Aorta (tissue), 5 donors: ENCODE data around the gene ANO9. TPM values are rescaled to one million over a fixed set of nuclear protein-coding genes. Genes with fewer than 3 reads are reported as not detected.
A peak's percentile ranks its signal among the peaks of the same experiment; 100 is the strongest.

Experiments used
- ATAC-seq: fragments of 200-7000 bp; cut with Tn5 transposase; one replicate; pipeline ENCODE4 v1.9.1; 2022; ENCODE audit warnings: moderate library complexity; ENCODE audit not compliant: low FRiP score
- DNase-seq, 2 donors: peaks; one replicate each; pipeline ENCODE4 v3.0.0-alpha.2; 2020
- H3K27ac ChIP-seq, 2 donors: one replicate each; pipeline ENCODE4 v1.5.1; 2013; ENCODE audit warnings: low read length in 2 of 2, mild to moderate bottlenecking in 2 of 2, moderate library complexity in 2 of 2, control low read depth in 1 of 2, inconsistent platforms in 1 of 2, low read depth in 1 of 2
- H3K27me3 ChIP-seq, 2 donors: one replicate each; pipeline ENCODE4 v1.6.1; 2013; ENCODE audit warnings: control low read depth in 1 of 2, low read length in 1 of 2, mild to moderate bottlenecking in 1 of 2, moderate library complexity in 1 of 2; ENCODE audit not compliant: insufficient read depth in 2 of 2, control insufficient read depth in 1 of 2
- H3K36me3 ChIP-seq, 2 donors: one replicate each; pipeline ENCODE4 v1.6.1; 2013; ENCODE audit warnings: control low read depth in 1 of 2, low read length in 1 of 2, mild to moderate bottlenecking in 1 of 2; ENCODE audit not compliant: insufficient read depth in 2 of 2, control insufficient read depth in 1 of 2
- H3K4me1 ChIP-seq, 2 donors: one replicate each; pipeline ENCODE4 v1.6.1; 2013; ENCODE audit warnings: low read length in 2 of 2, control low read depth in 1 of 2, mild to moderate bottlenecking in 1 of 2, moderate library complexity in 1 of 2; ENCODE audit not compliant: insufficient read depth in 2 of 2, control insufficient read depth in 1 of 2
- H3K4me3 ChIP-seq, 2 donors: one replicate each; pipeline ENCODE4 v1.5.1; 2013; ENCODE audit warnings: low read length in 2 of 2, control low read depth in 1 of 2, mild to moderate bottlenecking in 1 of 2
- H3K9me3 ChIP-seq: one replicate; pipeline ENCODE4 v1.6.1; 2013; ENCODE audit warnings: mild to moderate bottlenecking, low read length; ENCODE audit not compliant: control insufficient read depth
- WGBS, 2 donors: extraction: QIAGEN DNeasy Blood & Tissue Kit; methylation state at CpG; one replicate each; pipeline ENCODE4 v1.1.7; 2013; 5-methylcytosine and 5-hydroxymethylcytosine counted together
- intact Hi-C, 2 donors: fragments of 100-400 bp; cut with DNase I; formaldehyde crosslinking; loops; one replicate each; pipeline versions ENCODE4 v1.14.2 to v1.15.0; 2022
- polyA plus RNA-seq, 2 donors: library from polyadenylated mRNA; stranded (reverse); fragments of 200-250 nt; gene quantifications; one replicate each; pipeline ENCODE4 v1.2.3, GENCODE V29; 2013
- total RNA-seq, 2 donors: library from RNA; stranded (reverse); fragmentation: NEBNext Ultra II Directional; extraction: Animal tissue kit (Norgen Biotek cat#: 25700); gene quantifications; one replicate each; pipeline ENCODE4 v1.2.1, GENCODE V29; 2021
- donor health status: healthy with polysubstance abuse.
- donor health status: Bipolar disorder and iron deficiency.
- donor health status: DM: no; HTN: no; CAD: no.
- donor health status: DM: no; HTN: no; CAD: no.
- donor health status: DM: yes; HTN: yes; CAD: no.

The ANO9 gene
- total and polyA plus RNA-seq, 4 donors: 0.41 to 8.1 (median 2.0) TPM

GRCh38 chr11:487571-488021 is 45.8 kb upstream of the ANO9 start:
- Histone ChIP-seq H3K4me3 (no peak overlapping the region), H3K4me1 (no peaks in the 10 kb centered on the region), H3K27ac (no peak overlapping the region), H3K36me3 (no peaks in the 10 kb centered on the region), H3K27me3 (no peaks in the 10 kb centered on the region), H3K9me3 (no peaks in the 10 kb centered on the region)
- intact Hi-C loops: no loop called here
- DNase-seq: no peak
- no peak for ATAC-seq
- 91 to 92% methylated on average over 22 of the region's 22 CpGs for WGBS, 2 donors

DNA sequence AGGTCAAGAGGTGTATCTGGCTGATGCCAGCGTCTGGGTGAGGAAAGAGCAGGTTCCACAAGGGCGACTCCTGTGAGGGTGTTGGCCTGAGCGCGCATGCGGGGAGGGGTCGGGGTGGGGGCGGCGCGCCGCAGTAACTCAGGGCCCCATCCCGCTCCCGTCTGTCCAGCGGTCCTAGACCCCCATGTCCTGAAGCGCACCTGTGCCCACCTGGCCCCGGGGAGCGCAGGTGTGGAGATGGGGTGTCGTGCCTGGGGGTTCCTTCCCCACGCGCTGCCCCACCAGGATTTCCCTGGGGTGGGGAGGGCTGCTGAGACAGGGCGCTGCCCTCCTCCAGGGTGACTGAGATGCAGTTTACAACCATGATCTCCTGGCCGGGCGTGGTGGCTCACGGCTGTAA is 44.4 kb upstream of the ANO9 start:
- H3K36me3 ChIP-seq: no peaks in the 10 kb centered on the region
- 97% methylated on average over 21 to 23 of the region's 23 CpGs for WGBS, 2 donors
- ATAC-seq (no peak), DNase-seq (no peak)
- no peaks in the 10 kb centered on the region for H3K4me1 ChIP-seq
- no peaks in the 10 kb centered on the region for H3K9me3 ChIP-seq
- no peak overlapping the region for H3K4me3 ChIP-seq
- intact Hi-C loops: no loop called here
- H3K27me3 ChIP-seq: no peaks in the 10 kb centered on the region
- no peak overlapping the region for H3K27ac ChIP-seq

DNA sequence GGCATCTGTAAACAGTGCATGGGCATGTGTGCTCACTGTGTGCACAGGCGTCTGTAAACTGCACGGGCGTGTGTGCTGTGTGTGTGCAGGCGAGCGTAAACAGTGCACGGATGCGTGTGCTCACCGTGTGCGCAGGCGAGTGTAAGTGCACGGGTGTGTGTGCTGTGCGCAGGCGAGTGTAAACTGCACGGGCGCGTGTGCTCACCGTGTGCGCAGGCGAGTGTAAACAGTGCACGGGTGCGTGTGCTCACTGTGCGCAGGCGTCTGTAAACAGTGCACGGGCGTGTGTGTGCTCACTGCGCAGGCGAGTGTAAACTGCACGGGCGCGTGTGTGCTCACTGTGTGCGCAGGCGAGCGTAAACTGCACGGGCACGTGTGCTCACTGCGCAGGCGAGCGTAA is 42.8 kb upstream of the ANO9 start:
- 97 to 98% methylated on average over 38 of the region's 38 CpGs for WGBS, 2 donors
- Histone ChIP-seq H3K27me3 (no peaks in the 10 kb centered on the region), H3K27ac (no peak overlapping the region), H3K4me1 (no peaks in the 10 kb centered on the region), H3K36me3 (no peaks in the 10 kb centered on the region), H3K4me3 (no peak overlapping the region), H3K9me3 (no peaks in the 10 kb centered on the region)
- ATAC-seq: no peak
- DNase-seq: no peak
- intact Hi-C loops: no loop called here

GRCh38 chr11:479311-479710 is 37.5 kb upstream of the ANO9 start:
- Histone ChIP-seq H3K4me1 (no peaks in the 10 kb centered on the region), H3K36me3 (no peaks in the 10 kb centered on the region), H3K4me3 (no peak overlapping the region), H3K27me3 (no peaks in the 10 kb centered on the region), H3K9me3 (no peaks in the 10 kb centered on the region), H3K27ac (no peak overlapping the region)
- intact Hi-C loops: no loop called here
- 96 to 99% methylated on average over 13 of the region's 13 CpGs for WGBS, 2 donors
- ATAC-seq (no peak), DNase-seq (no peak)

- H3K27ac ChIP-seq: no peak overlapping the region
- intact Hi-C loops: no loop called here
- peak; percentile 16 for ATAC-seq
- no peak overlapping the region for H3K4me3 ChIP-seq
- no peaks in the 10 kb centered on the region for H3K4me1 ChIP-seq
- no peak for DNase-seq
- WGBS, 2 donors: 22 to 31% methylated on average over 16 of the region's 16 CpGs
- H3K36me3 ChIP-seq: no peaks in the 10 kb centered on the region
- no peaks in the 10 kb centered on the region for H3K27me3 ChIP-seq
- no peaks in the 10 kb centered on the region for H3K9me3 ChIP-seq
Measured at GRCh38 chr11:477052-477715, 35.4 kb upstream of the ANO9 start.

DNA sequence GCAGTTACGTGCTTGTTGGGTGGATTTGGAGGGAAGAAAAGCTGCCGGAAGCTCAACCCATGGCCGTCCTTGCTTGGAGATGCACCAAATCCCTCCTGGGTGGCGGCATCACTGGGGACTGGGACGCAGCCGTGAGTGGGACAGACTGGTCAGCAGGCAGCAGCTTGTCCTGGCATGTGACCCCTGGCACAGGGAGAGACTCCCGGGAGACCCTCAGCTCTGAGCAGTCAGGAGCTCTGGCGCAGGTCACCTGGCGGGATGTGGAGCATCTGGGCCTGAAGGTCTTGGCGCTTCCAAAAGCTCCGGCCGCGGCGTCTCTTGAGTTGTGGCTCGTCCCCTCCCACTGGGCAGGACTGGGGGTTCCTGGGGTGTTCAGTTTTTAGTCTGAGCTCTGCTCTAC is 34.6 kb upstream of the ANO9 start:
- DNase-seq (no peak), ATAC-seq (no peak)
- Histone ChIP-seq H3K27ac (no peak overlapping the region), H3K9me3 (no peaks in the 10 kb centered on the region), H3K27me3 (no peaks in the 10 kb centered on the region), H3K4me3 (no peak overlapping the region), H3K36me3 (no peaks in the 10 kb centered on the region), H3K4me1 (no peaks in the 10 kb centered on the region)
- intact Hi-C loops: no loop called here
- WGBS, 2 donors: 94 to 95% methylated on average over 15 of the region's 15 CpGs

GRCh38 chr11:475941-476340 is 34.1 kb upstream of the ANO9 start:
- no peak for DNase-seq
- 89 to 91% methylated on average over 9 of the region's 9 CpGs for WGBS, 2 donors
- Histone ChIP-seq H3K4me1 (no peaks in the 10 kb centered on the region), H3K9me3 (no peaks in the 10 kb centered on the region), H3K27me3 (no peaks in the 10 kb centered on the region), H3K27ac (no peak overlapping the region), H3K36me3 (no peaks in the 10 kb centered on the region), H3K4me3 (no peak overlapping the region)
- no peak for ATAC-seq
- intact Hi-C loops: no loop called here

DNA sequence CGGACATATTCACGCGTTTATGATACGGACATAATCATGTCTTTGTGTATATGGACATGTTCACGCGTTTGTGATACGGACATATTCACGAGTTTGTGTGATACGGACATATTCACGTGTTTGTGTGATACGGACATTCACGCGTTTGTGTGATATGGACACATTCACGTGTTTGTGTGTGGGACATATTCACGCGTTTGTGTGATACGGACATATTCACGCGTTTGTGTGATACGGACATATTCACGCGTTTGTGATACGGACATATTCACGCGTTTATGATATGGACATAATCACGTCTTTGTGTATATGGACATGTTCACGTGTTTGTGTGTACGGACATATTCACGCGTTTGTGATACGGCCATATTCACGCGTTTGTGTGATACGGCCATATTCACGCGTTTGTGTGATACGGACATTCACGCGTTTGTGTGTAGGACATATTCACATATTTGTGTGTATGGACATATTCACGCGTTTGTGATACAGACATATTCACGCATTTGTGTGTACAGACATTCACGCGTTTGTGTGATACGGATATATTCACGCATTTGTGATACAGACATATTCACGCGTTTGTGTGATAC is 33.2 kb upstream of the ANO9 start:
- intact Hi-C loops: no loop called here
- WGBS, 2 donors: 97 to 98% methylated on average over 48 of the region's 48 CpGs

More for the DNA sequence above, 33.2 kb upstream of the ANO9 start:
- H3K36me3 ChIP-seq: no peaks in the 10 kb centered on the region
- H3K4me3 ChIP-seq: no peak overlapping the region
- no peaks in the 10 kb centered on the region for H3K9me3 ChIP-seq
- ATAC-seq (no peak), DNase-seq (no peak)
- no peaks in the 10 kb centered on the region for H3K4me1 ChIP-seq
- no peaks in the 10 kb centered on the region for H3K27me3 ChIP-seq
- no peak overlapping the region for H3K27ac ChIP-seq
